Gastrocnemius medialis (tissue), 4 donors: ENCODE results near the gene DOCK4.

Source experiments
- POLR2A ChIP-seq, 2 donors: fragments of 450-650 bp; IDR thresholded peaks; one replicate each; pipeline ENCODE4 v1.6.1; 2017; ENCODE audit warnings: antibody characterized with exemption in 2 of 2, mild to moderate bottlenecking in 2 of 2, moderate library complexity in 2 of 2
- TF ChIP-seq, protein P1 (sequence below), 5 experiments: fragments of 450-650 bp in 3 of 5; fragments of 200-600 bp in 2 of 5; sonication (generic) in 2 of 5; IDR thresholded peaks in 4 of 5; conservative IDR thresholded peaks in 1 of 5; 1 replicate in 4 of 5; 2 replicates in 1 of 5; pipeline ENCODE4 v1.5.1; 2016 to 2019; ENCODE audit warnings: antibody characterized with exemption in 5 of 5, mild to moderate bottlenecking in 3 of 5, moderate library complexity in 3 of 5

DNA sequence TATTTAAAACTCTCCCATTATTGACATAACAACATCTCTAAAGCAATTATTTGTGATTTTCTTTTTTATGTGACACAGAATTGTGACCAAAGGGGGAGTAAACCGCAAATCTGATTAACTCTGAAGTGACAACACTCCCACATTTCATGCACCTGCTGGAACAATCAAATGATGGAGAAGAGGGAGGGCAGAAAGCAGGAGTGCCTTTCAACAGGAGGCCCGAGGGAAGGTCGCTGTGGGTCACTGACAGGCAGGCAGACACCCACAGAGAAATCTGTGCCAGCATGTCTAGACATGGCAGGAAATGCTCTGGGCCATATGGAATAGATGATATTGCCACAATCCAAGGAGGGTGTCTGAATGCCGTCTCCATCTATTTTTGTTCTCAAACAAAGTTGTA lies 247.3 kb downstream of the DOCK4 start:
- TF ChIP-seq, protein P1, sequence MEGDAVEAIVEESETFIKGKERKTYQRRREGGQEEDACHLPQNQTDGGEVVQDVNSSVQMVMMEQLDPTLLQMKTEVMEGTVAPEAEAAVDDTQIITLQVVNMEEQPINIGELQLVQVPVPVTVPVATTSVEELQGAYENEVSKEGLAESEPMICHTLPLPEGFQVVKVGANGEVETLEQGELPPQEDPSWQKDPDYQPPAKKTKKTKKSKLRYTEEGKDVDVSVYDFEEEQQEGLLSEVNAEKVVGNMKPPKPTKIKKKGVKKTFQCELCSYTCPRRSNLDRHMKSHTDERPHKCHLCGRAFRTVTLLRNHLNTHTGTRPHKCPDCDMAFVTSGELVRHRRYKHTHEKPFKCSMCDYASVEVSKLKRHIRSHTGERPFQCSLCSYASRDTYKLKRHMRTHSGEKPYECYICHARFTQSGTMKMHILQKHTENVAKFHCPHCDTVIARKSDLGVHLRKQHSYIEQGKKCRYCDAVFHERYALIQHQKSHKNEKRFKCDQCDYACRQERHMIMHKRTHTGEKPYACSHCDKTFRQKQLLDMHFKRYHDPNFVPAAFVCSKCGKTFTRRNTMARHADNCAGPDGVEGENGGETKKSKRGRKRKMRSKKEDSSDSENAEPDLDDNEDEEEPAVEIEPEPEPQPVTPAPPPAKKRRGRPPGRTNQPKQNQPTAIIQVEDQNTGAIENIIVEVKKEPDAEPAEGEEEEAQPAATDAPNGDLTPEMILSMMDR (IDR thresholded peaks at IDR 0.05 in 4 of 5, conservative IDR thresholded peaks at IDR 0.05 in 1 of 5): no peak
- TF ChIP-seq POLR2A (IDR thresholded peaks at IDR 0.05): no peak
